ENCODE results near the gene MEGF10. TPM values are rescaled to one million over a fixed set of nuclear protein-coding genes. Genes with fewer than 3 reads are reported as not detected.

The MEGF10 gene
- polyA plus RNA-seq, 1 donor from 2014 or later: 0.05 TPM

- Histone ChIP-seq H3K4me3 (ENCODE audit: low read length) (no peak overlapping the region), H2AFZ (ENCODE audit: low read depth, low read length) (no peak overlapping the region), H3K27me3 (ENCODE audit: insufficient read depth, low read depth, low read length) (no peaks in the 10 kb centered on the region), H3K4me2 (ENCODE audit: low read length) (no peak overlapping the region), H3K9me2 (ENCODE audit: insufficient read depth, low read length) (no peaks in the 10 kb centered on the region), H3K9ac (ENCODE audit: low read length) (no peak overlapping the region), H4K20me1 (ENCODE audit: insufficient read depth) (no peaks in the 10 kb centered on the region), H3K36me3 (ENCODE audit: insufficient read depth, low read length) (no peaks in the 10 kb centered on the region), H3K27ac (ENCODE audit: low read length) (no peak overlapping the region), H3F3A (ENCODE audit: insufficient read depth, low read length, poor library complexity, severe bottlenecking) (no peaks in the 10 kb centered on the region), H3K79me2 (replicated peaks; ENCODE audit: insufficient read depth, low read length) (no peaks in the 10 kb centered on the region), H3K9me3 (ENCODE audit: low read length) (no peaks in the 10 kb centered on the region)
- TF ChIP-seq POLR2AphosphoS5 (IDR thresholded peaks at IDR 0.05): no peak
- TF ChIP-seq EP300 (conservative IDR thresholded peaks at IDR 0.05; ENCODE audit: poor library complexity, severe bottlenecking): no peak
- TF ChIP-seq SMC3 (conservative IDR thresholded peaks at IDR 0.05; ENCODE audit: poor library complexity): no peak
- TF ChIP-seq TAF1 (IDR thresholded peaks at IDR 0.05; ENCODE audit: low read depth): no peak
- TF ChIP-seq EZH2 (IDR thresholded peaks at IDR 0.05; ENCODE audit: borderline replicate concordance, insufficient read depth, low read length, poor library complexity, severe bottlenecking): no peak
- TF ChIP-seq REST (IDR thresholded peaks at IDR 0.05; ENCODE audit: borderline replicate concordance): no peak
- no peak for TF ChIP-seq RAD21 (conservative IDR thresholded peaks at IDR 0.05)
- TF ChIP-seq MXI1 (conservative IDR thresholded peaks at IDR 0.05; ENCODE audit: poor library complexity, severe bottlenecking): no peak
Measured at GRCh38 chr5:127254729-127255284, 35.8 kb upstream of the MEGF10 start.

GRCh38 chr5:127256886-127257597 is 33.6 kb upstream of the MEGF10 start:
- Histone ChIP-seq H3K4me3 (ENCODE audit: low read length) (no peak overlapping the region), H3K36me3 (ENCODE audit: insufficient read depth, low read length) (no peaks in the 10 kb centered on the region), H3K27ac (ENCODE audit: low read length) (no peak overlapping the region), H3F3A (ENCODE audit: insufficient read depth, low read length, poor library complexity, severe bottlenecking) (no peaks in the 10 kb centered on the region), H4K20me1 (ENCODE audit: insufficient read depth) (no peaks in the 10 kb centered on the region), H2AFZ (ENCODE audit: low read depth, low read length) (no peak overlapping the region), H3K4me2 (ENCODE audit: low read length) (no peak overlapping the region), H3K27me3 (ENCODE audit: insufficient read depth, low read depth, low read length) (no peaks in the 10 kb centered on the region), H3K9ac (ENCODE audit: low read length) (no peak overlapping the region), H3K9me3 (ENCODE audit: low read length) (no peaks in the 10 kb centered on the region), H3K79me2 (replicated peaks; ENCODE audit: insufficient read depth, low read length) (no peaks in the 10 kb centered on the region), H3K9me2 (ENCODE audit: insufficient read depth, low read length) (no peaks in the 10 kb centered on the region)
- TF ChIP-seq POLR2AphosphoS5 (IDR thresholded peaks at IDR 0.05) (no peak), CTCF (IDR thresholded peaks at IDR 0.05; ENCODE audit: poor library complexity, severe bottlenecking) (no peak), EP300 (conservative IDR thresholded peaks at IDR 0.05; ENCODE audit: poor library complexity, severe bottlenecking) (no peak), SMC3 (conservative IDR thresholded peaks at IDR 0.05; ENCODE audit: poor library complexity) (no peak), MXI1 (conservative IDR thresholded peaks at IDR 0.05; ENCODE audit: poor library complexity, severe bottlenecking) (no peak), REST (IDR thresholded peaks at IDR 0.05; ENCODE audit: borderline replicate concordance) (no peak), TAF1 (IDR thresholded peaks at IDR 0.05; ENCODE audit: low read depth) (no peak), EZH2 (IDR thresholded peaks at IDR 0.05; ENCODE audit: borderline replicate concordance, insufficient read depth, low read length, poor library complexity, severe bottlenecking) (no peak), RAD21 (conservative IDR thresholded peaks at IDR 0.05) (no peak)

All from neural cell (in vitro differentiated cells).